Transverse colon (tissue), 4 donors: ENCODE results near the gene FLT1. TPM values are rescaled to one million over a fixed set of nuclear protein-coding genes. Genes with fewer than 3 reads are reported as not detected.

Experiments
- DNase-seq: peaks from one replicate; pipeline ENCODE4 v3.0.0-alpha.2; 2019
- H3K27ac ChIP-seq, 4 donors: fragments of 200-600 bp; sonication (generic); 2 replicates each; pipeline ENCODE4 v1.5.1; 2016 to 2018; ENCODE audit warnings: inconsistent platforms in 4 of 4
- H3K27me3 ChIP-seq: fragments of 200-600 bp; sonication (generic); 2 replicates; pipeline ENCODE4 v1.5.1; 2017; ENCODE audit warnings: inconsistent platforms
- H3K36me3 ChIP-seq, 4 donors: fragments of 200-600 bp; sonication (generic); 2 replicates each; pipeline ENCODE4 v1.5.1; 2017 to 2019; ENCODE audit warnings: inconsistent platforms in 4 of 4
- H3K4me1 ChIP-seq, 4 donors: fragments of 200-600 bp; sonication (generic); 2 replicates each; pipeline ENCODE4 v1.5.1; 2017 to 2020; ENCODE audit warnings: inconsistent platforms in 4 of 4
- H3K4me3 ChIP-seq, 4 donors: fragments of 200-600 bp; sonication (generic); 1 replicate in 1 of 4; 2 replicates in 3 of 4; pipeline versions ENCODE4 v1.5.1 to v1.6.1; 2017 to 2019; ENCODE audit warnings: inconsistent platforms in 4 of 4
- H3K9me3 ChIP-seq, 2 donors: fragments of 200-600 bp; sonication (generic); 2 replicates each; pipeline ENCODE4 v1.5.1; 2017 to 2019; ENCODE audit warnings: inconsistent platforms in 2 of 2
- EP300 ChIP-seq: sonication (generic); formaldehyde crosslinking; IDR thresholded peaks from one replicate; pipeline ENCODE4 v1.6.1; 2017; ENCODE audit warnings: antibody characterized with exemption, low read depth
- POLR2A ChIP-seq: fragments of 450-650 bp; IDR thresholded peaks from one replicate; pipeline ENCODE4 v1.6.1; 2016; ENCODE audit warnings: antibody characterized with exemption, mild to moderate bottlenecking, moderate library complexity
- POLR2AphosphoS5 ChIP-seq, 3 donors: sonication (generic); formaldehyde crosslinking; IDR thresholded peaks; one replicate each; pipeline ENCODE4 v1.6.1; 2016; ENCODE audit warnings: antibody characterized with exemption in 3 of 3
- WGBS, 2 donors: methylation state at CpG; one replicate each; pipeline ENCODE4 v1.1.5; 2018; ENCODE audit warnings: low coverage in 1 of 2; 5-methylcytosine and 5-hydroxymethylcytosine counted together
- in situ Hi-C, 4 donors: fragments of 200-750 bp; cut with MboI; loops; one replicate each; pipeline versions ENCODE4 v1.15.0 to v1.15.1; 2017; ENCODE audit warnings: low sequenced_read_pairs in 3 of 4, low pct_ligation_motif_present in 1 of 4, low pct_unique_long_range_greater_than_20kb in 1 of 4
- intact Hi-C: fragments of 100-400 bp; cut with DNase I; formaldehyde crosslinking; loops from one replicate; pipeline ENCODE4 v1.15.1; 2023; ENCODE audit warnings: low total_unique reads
- total RNA-seq, 4 donors: library from RNA; depleted of rRNA; stranded (reverse); fragments of >200 nt; gene quantifications; one replicate each; pipeline ENCODE4 v1.1.0, GENCODE V29; 2016
- TF ChIP-seq, protein P1 (sequence below), 5 experiments: fragments of 200-600 bp in 3 of 5; fragments of 450-650 bp in 2 of 5; sonication (generic) in 3 of 5; IDR thresholded peaks; 1 replicate in 2 of 5; 2 replicates in 3 of 5; pipeline ENCODE4 v1.5.1; 2016 to 2017; ENCODE audit warnings: antibody characterized with exemption in 5 of 5, inconsistent platforms in 3 of 5, mild to moderate bottlenecking in 2 of 5, moderate library complexity in 1 of 5

FLT1 gene
- total RNA-seq, 4 donors from 2014 or later: 2.6 to 8.4 (median 3.5) TPM

DNA sequence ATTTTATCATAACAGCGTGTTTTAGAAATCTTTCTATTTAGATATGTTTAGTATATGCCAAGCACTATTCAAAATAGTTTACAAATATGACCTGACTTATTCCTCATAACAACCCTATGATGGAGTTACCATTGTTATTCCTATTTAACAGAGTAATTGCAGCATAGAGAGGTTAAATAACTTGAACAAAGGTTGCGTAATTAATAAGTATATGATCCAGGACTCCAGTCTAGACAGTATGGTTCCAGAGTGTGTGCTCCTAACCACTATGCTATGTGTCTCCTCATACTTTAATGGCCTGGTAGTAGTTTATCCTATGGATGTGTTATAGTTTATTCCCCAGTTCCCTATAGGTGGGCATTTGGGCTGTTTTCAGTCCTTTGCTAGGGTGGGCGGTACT is 211.3 kb downstream of the FLT1 start:
- no peaks in the 10 kb centered on the region for H3K27me3 ChIP-seq
- TF ChIP-seq POLR2AphosphoS5 (IDR thresholded peaks at IDR 0.05): no peak
- no peak for TF ChIP-seq EP300
- TF ChIP-seq, protein P1, sequence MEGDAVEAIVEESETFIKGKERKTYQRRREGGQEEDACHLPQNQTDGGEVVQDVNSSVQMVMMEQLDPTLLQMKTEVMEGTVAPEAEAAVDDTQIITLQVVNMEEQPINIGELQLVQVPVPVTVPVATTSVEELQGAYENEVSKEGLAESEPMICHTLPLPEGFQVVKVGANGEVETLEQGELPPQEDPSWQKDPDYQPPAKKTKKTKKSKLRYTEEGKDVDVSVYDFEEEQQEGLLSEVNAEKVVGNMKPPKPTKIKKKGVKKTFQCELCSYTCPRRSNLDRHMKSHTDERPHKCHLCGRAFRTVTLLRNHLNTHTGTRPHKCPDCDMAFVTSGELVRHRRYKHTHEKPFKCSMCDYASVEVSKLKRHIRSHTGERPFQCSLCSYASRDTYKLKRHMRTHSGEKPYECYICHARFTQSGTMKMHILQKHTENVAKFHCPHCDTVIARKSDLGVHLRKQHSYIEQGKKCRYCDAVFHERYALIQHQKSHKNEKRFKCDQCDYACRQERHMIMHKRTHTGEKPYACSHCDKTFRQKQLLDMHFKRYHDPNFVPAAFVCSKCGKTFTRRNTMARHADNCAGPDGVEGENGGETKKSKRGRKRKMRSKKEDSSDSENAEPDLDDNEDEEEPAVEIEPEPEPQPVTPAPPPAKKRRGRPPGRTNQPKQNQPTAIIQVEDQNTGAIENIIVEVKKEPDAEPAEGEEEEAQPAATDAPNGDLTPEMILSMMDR (IDR thresholded peaks at IDR 0.05): no peak
- no peak for TF ChIP-seq POLR2A
- H3K4me3 ChIP-seq: no peak overlapping the region
- DNase-seq: no peak
- 96 to 100% methylated on average over 2 to 3 of the region's 3 CpGs for WGBS, 2 donors
- no peaks in the 10 kb centered on the region for H3K9me3 ChIP-seq
- peaks cover 0 to 45% (median 15%) of the 10 kb centered on the region in 4 donors for H3K36me3 ChIP-seq
- in situ Hi-C loops: no loop called here
- H3K4me1 ChIP-seq: no peaks in the 10 kb centered on the region
- intact Hi-C loops: no loop called here
- H3K27ac ChIP-seq: no peak overlapping the region

DNA sequence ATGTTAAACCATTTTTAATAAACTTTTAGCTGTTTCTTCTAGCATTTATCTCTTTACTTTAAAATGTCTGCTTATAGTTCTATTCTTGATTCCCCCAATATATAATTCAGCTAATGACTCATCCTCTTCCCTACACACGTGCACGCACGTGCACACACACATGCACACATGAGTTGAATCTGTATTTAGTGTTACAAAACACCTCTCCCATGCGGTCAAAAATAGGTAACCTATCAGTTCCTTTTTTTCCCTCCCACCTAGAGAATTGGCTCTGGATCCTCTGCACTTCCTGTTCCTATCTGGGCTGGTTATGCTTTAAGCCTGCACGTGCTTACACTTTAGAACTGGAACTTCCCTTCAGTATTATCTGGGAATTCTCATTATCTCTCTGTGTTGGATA is 212.5 kb downstream of the FLT1 start:
- whole genome bisulfite sequencing, 2 donors: 76 to 90% methylated on average over 5 of the region's 5 CpGs
- in situ Hi-C loops: no loop called here
- H3K36me3 ChIP-seq: peaks cover 0 to 40% (median 9%) of the 10 kb centered on the region in 4 donors

DNA sequence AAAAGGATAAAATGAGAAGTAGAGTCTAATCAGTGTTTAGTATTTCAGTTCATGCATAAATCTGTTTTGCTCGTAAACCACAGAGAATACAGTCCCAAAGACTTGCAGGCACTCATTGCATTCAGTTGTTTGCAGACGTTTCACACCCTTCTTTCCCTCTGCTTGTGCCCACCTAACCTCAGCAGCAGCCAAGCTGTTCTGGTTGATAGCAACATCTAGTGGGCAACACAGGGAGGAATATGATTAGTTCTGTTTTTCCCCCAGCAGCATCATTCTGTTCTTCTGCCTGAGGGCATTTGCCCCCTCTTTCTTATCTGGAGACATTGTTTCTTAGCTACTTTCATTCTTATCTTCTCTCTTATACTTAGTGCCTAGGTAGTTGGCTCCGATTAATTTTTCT is 221.0 kb downstream of the FLT1 start:
- Histone ChIP-seq H3K4me1 (no peaks in the 10 kb centered on the region), H3K27me3 (no peaks in the 10 kb centered on the region), H3K36me3 (peaks cover 0 to 50% (median 8%) of the 10 kb centered on the region in 4 donors), H3K4me3 (no peak overlapping the region), H3K27ac (no peak overlapping the region), H3K9me3 (no peaks in the 10 kb centered on the region)
- DNase-seq: no peak
- intact Hi-C loops (no loop called here), in situ Hi-C loops (no loop called here)
- WGBS, 2 donors: 76 to 89% methylated on average over 3 of the region's 3 CpGs
- TF ChIP-seq POLR2A (no peak), POLR2AphosphoS5 (IDR thresholded peaks at IDR 0.05) (no peak), EP300 (no peak)
- TF ChIP-seq, protein P1 (IDR thresholded peaks at IDR 0.05): no peak

More for the DNA sequence above, 212.5 kb downstream of the FLT1 start:
- no peak for DNase-seq
- H3K4me1 ChIP-seq: no peaks in the 10 kb centered on the region
- TF ChIP-seq POLR2A (no peak), EP300 (no peak), POLR2AphosphoS5 (IDR thresholded peaks at IDR 0.05) (no peak)
- TF ChIP-seq, protein P1 (IDR thresholded peaks at IDR 0.05): no peak
- H3K27me3 ChIP-seq: no peaks in the 10 kb centered on the region
- no peaks in the 10 kb centered on the region for H3K9me3 ChIP-seq
- no peak overlapping the region for H3K27ac ChIP-seq
- intact Hi-C loops: no loop called here
- H3K4me3 ChIP-seq: no peak overlapping the region

DNA sequence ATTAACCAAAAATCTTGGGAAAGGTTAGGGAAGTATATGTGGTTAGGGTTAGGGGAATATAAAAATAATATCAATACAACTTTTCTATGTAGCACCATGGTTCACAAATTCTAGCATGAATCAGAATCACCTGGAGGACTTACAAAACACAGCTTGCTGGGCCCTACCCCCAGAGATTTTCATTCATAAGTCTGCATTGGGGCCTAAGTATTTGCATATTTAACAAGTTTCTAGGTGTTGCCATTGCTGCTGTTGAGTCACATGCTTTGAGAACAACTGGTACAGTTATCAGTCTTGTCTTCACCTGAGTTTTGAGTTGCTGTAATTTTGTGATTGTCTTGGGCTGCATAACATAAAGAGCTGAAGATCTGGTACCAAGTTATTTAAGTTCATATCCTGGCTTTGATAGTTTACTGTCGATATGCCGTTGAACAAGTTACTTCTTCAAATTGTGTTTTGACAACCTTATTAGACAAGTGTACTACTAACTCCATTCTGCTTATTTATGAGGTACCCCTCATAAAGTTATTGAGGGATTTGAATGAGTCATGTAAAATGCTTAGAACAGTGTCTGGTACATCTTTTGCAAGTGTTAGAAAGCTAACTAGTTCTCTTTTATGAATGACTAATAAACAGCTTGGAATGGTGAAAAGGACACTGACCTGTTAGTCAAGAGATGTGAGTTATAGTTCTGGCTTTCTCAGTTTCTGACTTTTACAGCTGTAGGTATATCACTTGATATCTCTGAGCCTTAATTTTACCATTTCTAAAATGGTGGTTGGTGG is 223.7 kb downstream of the FLT1 start:
- intact Hi-C loops (no loop called here), in situ Hi-C loops (no loop called here)
- no peak overlapping the region for H3K27ac ChIP-seq
- H3K27me3 ChIP-seq: no peaks in the 10 kb centered on the region
- DNase-seq: no peak
- peaks cover 0 to 64% (median 19%) of the 10 kb centered on the region in 4 donors for H3K36me3 ChIP-seq
- TF ChIP-seq POLR2AphosphoS5 (IDR thresholded peaks at IDR 0.05): no peak
- H3K4me1 ChIP-seq: peaks cover 0 to 5% (median 0%) of the 10 kb centered on the region in 4 donors
- H3K4me3 ChIP-seq: no peak overlapping the region
- no peaks in the 10 kb centered on the region for H3K9me3 ChIP-seq
- 97% methylated on average over 2 of the region's 2 CpGs; no CpG with 5 or more reads in 1 of the 2 donors for WGBS, 2 donors
